Calu3 (cell line): ENCODE measurements around the gene MSL3B.

Experiments
- BruUV-seq: library from RNA; stranded (reverse); fragments of 400-500 nt; replicated peaks from 2 replicates; lab custom pipeline; 2021; lab: Mats Ljungman, UMichigan
- CTCF ChIA-PET: fragments of 300-600 bp; sonication (Branson Sonifier 250); formaldehyde crosslinking; loops from one replicate; lab custom pipeline; 2022; ENCODE audit warnings: antibody characterized with exemption; lab: Charles Lee
- DNase-seq: peaks from one replicate; pipeline ENCODE4 v3.0.0; 2022
- H3K27ac Mint-ChIP-seq: one replicate; pipeline ENCODE4 v1.8.0; 2022; ENCODE audit warnings: mixed read lengths; ENCODE audit not compliant: unreplicated experiment
- H3K27me3 Mint-ChIP-seq: one replicate; pipeline ENCODE4 v1.8.0; 2022; ENCODE audit warnings: mixed read lengths; ENCODE audit not compliant: unreplicated experiment
- H3K36me3 Mint-ChIP-seq: one replicate; pipeline ENCODE4 v1.8.0; 2022; ENCODE audit warnings: mild to moderate bottlenecking, moderate library complexity, mixed read lengths; ENCODE audit not compliant: insufficient read depth, unreplicated experiment
- H3K4me1 Mint-ChIP-seq: one replicate; pipeline ENCODE4 v1.8.0; 2022; ENCODE audit warnings: mild to moderate bottlenecking, low read depth, mixed read lengths; ENCODE audit not compliant: unreplicated experiment
- H3K4me3 Mint-ChIP-seq: one replicate; pipeline ENCODE4 v1.8.0; 2022; ENCODE audit warnings: mild to moderate bottlenecking, low read depth, moderate library complexity, mixed read lengths; ENCODE audit not compliant: unreplicated experiment
- H3K9me3 Mint-ChIP-seq: one replicate; pipeline ENCODE4 v1.8.0; 2022; ENCODE audit warnings: low read depth, mixed read lengths; ENCODE audit not compliant: unreplicated experiment
- CTCF ChIP-seq: fragments of 200-600 bp; IDR thresholded peaks from one replicate; pipeline ENCODE4 v1.8.0; 2022; ENCODE audit warnings: antibody characterized with exemption; ENCODE audit not compliant: unreplicated experiment
- intact Hi-C: fragments of 100-400 bp; cut with micrococcal nuclease; formaldehyde crosslinking; loops from one replicate; pipeline ENCODE4 v1.10.0; 2022; ENCODE audit not compliant: unreplicated experiment

The MSL3B gene

DNA sequence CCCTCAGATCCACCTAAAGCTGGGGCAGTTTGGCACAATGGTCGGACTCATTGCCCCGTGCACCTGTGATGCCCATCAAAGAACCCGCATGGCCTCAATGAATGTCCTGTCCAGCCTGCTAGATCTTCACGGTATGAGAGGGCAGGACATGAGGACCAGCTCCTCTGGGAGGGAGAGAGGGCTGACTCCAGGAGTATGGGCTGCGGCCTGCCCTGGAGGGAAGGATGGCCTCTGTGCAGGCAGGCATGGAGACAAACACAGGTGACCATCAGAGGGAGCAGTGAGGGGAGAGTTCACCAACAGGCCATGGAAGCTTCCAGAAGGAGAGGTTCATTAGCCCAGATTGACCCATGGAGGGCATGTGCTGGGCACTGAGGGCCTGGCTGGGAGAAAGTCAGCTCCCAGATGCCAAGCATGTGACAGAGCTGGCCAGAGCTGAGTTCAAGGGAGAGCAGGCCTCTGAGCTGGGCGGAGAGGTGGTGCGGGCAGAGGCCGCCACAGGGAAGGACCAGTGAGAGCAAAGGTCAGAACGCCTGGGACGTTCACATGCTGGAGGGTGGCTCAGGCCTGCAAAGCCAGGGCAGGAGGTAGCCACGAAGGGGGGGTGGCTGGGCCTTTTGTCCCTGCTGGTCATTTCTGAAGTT, 50.1 kb downstream of the MSL3B start:
- no peaks in the 10 kb centered on the region for H3K9me3 Mint-ChIP-seq
- peaks cover 5% of the 10 kb centered on the region for H3K36me3 Mint-ChIP-seq
- H3K4me3 Mint-ChIP-seq, result no peak overlapping the region
- H3K27ac Mint-ChIP-seq, result no peak overlapping the region
- H3K27me3 Mint-ChIP-seq, result peaks cover 20% of the 10 kb centered on the region
- no peak for TF ChIP-seq CTCF
- H3K4me1 Mint-ChIP-seq, result no peaks in the 10 kb centered on the region
- CTCF ChIA-PET, result no interaction called here
- DNase-seq, result no peak
- intact Hi-C loops, result no loop called here
- BruUV-seq, result no TSS peak

DNA sequence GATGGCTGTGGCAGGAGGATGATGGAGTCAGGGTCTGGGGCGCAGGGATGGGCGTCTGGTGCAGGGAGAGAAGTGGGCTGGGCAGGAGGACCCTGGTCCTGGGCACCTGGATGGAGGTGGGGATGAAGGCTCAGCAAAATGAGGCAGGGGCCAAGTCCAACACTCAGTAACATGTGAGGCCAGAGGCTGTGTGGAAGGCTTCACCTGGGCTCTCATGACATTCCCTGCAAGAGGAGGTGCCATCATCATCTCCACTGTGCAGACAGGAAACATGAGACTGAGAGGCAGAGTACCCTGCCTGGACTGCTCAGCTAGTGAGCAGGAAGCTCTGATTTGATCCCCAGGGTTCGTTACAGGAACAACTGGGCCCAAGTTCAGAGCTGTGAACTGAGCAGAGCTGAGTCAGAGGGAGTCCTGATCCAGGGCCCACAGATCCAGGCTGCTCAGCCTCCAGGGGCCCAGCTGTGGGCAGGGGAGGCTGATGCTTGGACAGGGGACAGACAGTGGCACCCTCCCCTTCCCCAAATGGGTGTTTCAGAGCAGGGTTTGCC, 50.8 kb downstream of the MSL3B start:
- TF ChIP-seq CTCF, result no peak
- CTCF ChIA-PET, result no interaction called here
- H3K4me3 Mint-ChIP-seq, result no peak overlapping the region
- no TSS peak for BruUV-seq
- H3K4me1 Mint-ChIP-seq, result no peaks in the 10 kb centered on the region
- intact Hi-C loops, result no loop called here
- no peak overlapping the region for H3K27ac Mint-ChIP-seq
- no peaks in the 10 kb centered on the region for H3K9me3 Mint-ChIP-seq
- DNase-seq, result no peak
- peaks cover 24% of the 10 kb centered on the region for H3K27me3 Mint-ChIP-seq
- H3K36me3 Mint-ChIP-seq, result peaks cover 5% of the 10 kb centered on the region

DNA sequence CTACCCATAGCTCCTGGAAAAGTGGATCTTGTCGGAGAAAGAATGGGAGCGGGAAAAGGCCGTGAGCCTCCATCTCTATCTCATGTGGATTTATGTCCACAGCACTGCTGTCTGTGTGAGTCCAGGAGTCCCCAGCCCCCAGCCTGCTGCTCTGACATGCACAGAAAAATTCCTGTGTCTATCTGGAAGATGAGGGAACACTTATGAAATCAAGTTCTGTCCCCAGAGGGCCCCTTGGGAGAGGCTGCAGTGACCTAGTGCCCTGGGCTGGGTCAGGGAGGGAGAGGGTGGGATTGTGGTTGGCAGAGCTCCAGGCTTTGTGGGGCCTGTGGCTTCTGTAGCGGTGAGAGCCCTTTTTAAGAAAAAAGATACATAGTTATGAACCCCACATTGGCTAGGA, 51.4 kb downstream of the MSL3B start:
- no TSS peak for BruUV-seq
- H3K4me3 Mint-ChIP-seq, result no peak overlapping the region
- no peak for TF ChIP-seq CTCF
- H3K9me3 Mint-ChIP-seq, result no peaks in the 10 kb centered on the region
- no peak for DNase-seq
- no peaks in the 10 kb centered on the region for H3K4me1 Mint-ChIP-seq
- no peak overlapping the region for H3K27ac Mint-ChIP-seq
- peaks cover 29% of the 10 kb centered on the region for H3K27me3 Mint-ChIP-seq
- CTCF ChIA-PET, result no interaction called here
- peaks cover 5% of the 10 kb centered on the region for H3K36me3 Mint-ChIP-seq
- intact Hi-C loops, result no loop called here

GRCh38 chr2:233816334-233816733, 51.9 kb downstream of the MSL3B start:
- H3K4me1 Mint-ChIP-seq, result no peaks in the 10 kb centered on the region
- H3K27me3 Mint-ChIP-seq, result peaks cover 24% of the 10 kb centered on the region
- TF ChIP-seq CTCF, result no peak
- no peak overlapping the region for H3K4me3 Mint-ChIP-seq
- intact Hi-C loops, result no loop called here
- DNase-seq, result no peak
- peaks cover 5% of the 10 kb centered on the region for H3K36me3 Mint-ChIP-seq
- H3K9me3 Mint-ChIP-seq, result no peaks in the 10 kb centered on the region
- CTCF ChIA-PET, result no interaction called here
- no TSS peak for BruUV-seq
- no peak overlapping the region for H3K27ac Mint-ChIP-seq
